ENCODE results near the gene ALDH5A1. TPM values are rescaled to one million over a fixed set of nuclear protein-coding genes. Genes with fewer than 3 reads are reported as not detected.

ALDH5A1 gene
- total RNA-seq, 1 donor from 2014 or later = 6.6 TPM

DNA sequence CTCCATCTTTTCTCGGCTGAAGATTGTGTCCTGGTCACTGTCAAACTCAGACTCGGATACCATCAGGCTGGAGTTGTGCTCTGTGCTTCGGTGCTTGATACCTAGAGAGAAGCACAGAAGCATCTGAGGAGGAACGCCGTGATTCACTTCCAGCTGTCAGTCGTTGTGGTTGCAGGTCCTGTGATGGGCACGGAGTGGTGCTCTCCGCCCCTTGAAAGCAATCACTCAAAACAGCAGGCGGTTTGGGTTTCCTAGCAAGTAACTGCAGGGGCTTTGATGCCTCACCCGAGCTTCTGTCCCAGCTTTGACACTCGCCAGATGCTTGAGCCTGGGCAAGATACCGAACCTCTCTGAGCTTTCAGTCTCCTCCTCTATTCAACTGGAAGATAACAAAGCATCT lies 52.5 kb downstream of the ALDH5A1 start:
- Mint-ChIP-seq H3K27ac (ENCODE audit: unreplicated experiment) (no peak overlapping the region), H3K4me1 (ENCODE audit: unreplicated experiment) (peaks cover 3% of the 10 kb centered on the region), H3K4me3 (ENCODE audit: unreplicated experiment) (no peak overlapping the region), H3K36me3 (ENCODE audit: unreplicated experiment) (no peaks in the 10 kb centered on the region), H3K27me3 (ENCODE audit: unreplicated experiment) (peaks cover 14% of the 10 kb centered on the region), H3K9me3 (ENCODE audit: unreplicated experiment) (no peaks in the 10 kb centered on the region)
- DNase-seq (ENCODE audit: extremely low spot score, unreplicated experiment) = no peak
- TF ChIP-seq, protein P1, sequence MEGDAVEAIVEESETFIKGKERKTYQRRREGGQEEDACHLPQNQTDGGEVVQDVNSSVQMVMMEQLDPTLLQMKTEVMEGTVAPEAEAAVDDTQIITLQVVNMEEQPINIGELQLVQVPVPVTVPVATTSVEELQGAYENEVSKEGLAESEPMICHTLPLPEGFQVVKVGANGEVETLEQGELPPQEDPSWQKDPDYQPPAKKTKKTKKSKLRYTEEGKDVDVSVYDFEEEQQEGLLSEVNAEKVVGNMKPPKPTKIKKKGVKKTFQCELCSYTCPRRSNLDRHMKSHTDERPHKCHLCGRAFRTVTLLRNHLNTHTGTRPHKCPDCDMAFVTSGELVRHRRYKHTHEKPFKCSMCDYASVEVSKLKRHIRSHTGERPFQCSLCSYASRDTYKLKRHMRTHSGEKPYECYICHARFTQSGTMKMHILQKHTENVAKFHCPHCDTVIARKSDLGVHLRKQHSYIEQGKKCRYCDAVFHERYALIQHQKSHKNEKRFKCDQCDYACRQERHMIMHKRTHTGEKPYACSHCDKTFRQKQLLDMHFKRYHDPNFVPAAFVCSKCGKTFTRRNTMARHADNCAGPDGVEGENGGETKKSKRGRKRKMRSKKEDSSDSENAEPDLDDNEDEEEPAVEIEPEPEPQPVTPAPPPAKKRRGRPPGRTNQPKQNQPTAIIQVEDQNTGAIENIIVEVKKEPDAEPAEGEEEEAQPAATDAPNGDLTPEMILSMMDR (IDR thresholded peaks at IDR 0.05) = no peak

DNA sequence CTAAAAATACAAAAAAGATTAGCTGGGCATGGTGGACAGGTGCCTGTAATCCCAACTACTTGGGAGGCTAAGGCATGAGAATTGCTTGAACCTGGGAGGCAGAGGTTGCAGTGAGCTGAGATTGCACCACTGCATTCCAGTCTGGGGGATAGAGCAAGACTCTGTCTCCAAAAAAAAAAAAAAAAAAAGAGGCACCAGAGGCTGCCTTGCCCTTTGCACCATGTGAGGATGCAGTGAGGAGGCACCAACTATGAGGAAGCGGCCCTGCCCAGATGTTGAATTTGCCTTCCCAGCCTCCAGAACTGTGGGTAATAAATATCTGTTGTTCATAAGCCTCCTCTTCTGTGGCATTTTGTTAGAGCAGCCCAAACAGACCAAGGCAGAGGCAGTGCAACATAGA lies 54.4 kb downstream of the ALDH5A1 start:
- Mint-ChIP-seq H3K9me3 (ENCODE audit: unreplicated experiment) (no peaks in the 10 kb centered on the region), H3K36me3 (ENCODE audit: unreplicated experiment) (no peaks in the 10 kb centered on the region), H3K27me3 (ENCODE audit: unreplicated experiment) (peaks cover 14% of the 10 kb centered on the region), H3K4me1 (ENCODE audit: unreplicated experiment) (peaks cover 3% of the 10 kb centered on the region), H3K4me3 (ENCODE audit: unreplicated experiment) (no peak overlapping the region), H3K27ac (ENCODE audit: unreplicated experiment) (no peak overlapping the region)
- TF ChIP-seq, protein P1 (IDR thresholded peaks at IDR 0.05) = no peak
- DNase-seq (ENCODE audit: extremely low spot score, unreplicated experiment) = no peak

DNA sequence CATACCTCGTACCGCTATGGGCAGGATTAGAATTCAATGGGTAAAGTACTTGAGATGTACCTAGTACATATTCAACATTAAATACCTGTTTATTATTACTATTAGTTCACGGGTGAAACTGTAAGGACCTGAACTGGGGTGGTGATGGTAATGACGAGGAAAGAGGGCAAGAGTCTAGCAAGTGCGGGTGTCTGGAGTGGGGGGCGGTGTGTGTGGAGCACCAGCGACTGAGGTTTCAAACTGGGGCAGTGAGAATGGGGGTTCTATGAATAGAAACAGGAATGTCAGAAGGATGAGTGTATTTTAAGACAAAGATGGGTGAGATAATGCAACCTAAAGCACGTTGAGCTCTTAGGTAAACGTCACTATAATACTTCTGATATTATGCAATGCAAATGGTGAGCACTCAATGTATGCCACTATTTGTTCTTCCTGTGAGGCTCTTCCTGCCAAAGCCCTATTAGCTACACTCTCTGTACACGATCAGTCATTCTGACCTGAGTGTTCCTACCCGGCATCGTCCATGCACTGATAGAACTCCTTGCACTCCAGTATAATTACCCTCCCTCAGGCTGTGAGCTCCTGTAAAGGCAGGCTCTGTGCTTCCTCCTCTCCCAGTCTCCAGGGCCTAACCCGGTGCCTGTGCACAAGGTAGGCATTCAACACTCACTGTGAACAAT lies 55.0 kb downstream of the ALDH5A1 start:
- Mint-ChIP-seq H3K4me1 (ENCODE audit: unreplicated experiment) (peaks cover 6% of the 10 kb centered on the region), H3K27me3 (ENCODE audit: unreplicated experiment) (peaks cover 14% of the 10 kb centered on the region), H3K9me3 (ENCODE audit: unreplicated experiment) (no peaks in the 10 kb centered on the region), H3K36me3 (ENCODE audit: unreplicated experiment) (no peaks in the 10 kb centered on the region), H3K4me3 (ENCODE audit: unreplicated experiment) (no peak overlapping the region), H3K27ac (ENCODE audit: unreplicated experiment) (no peak overlapping the region)
- no peak for DNase-seq (ENCODE audit: extremely low spot score, unreplicated experiment)
- TF ChIP-seq, protein P1 (IDR thresholded peaks at IDR 0.05) = no peak

DNA sequence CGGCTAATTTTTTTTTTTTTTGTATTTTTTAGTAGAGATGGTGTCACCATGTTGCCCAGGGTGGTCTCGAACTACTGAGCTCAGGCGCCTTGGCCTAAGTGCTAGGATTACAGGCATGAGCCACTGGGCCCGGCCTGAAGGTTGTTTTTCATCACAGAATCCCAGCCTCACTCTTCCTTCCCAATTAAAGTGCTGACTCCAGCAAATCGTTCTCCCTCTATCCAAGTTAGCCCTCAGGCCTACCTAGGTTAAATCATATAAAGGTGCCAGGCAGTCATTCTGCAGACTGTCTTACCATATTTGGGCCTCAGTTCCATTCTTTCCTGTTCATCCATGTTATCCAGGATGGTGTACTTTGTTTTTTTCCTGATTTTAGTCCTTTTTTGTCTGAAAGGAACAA lies 56.4 kb downstream of the ALDH5A1 start:
- no peaks in the 10 kb centered on the region for H3K36me3 Mint-ChIP-seq (ENCODE audit: unreplicated experiment)
- TF ChIP-seq, protein P1 (IDR thresholded peaks at IDR 0.05) = no peak
- no peak overlapping the region for H3K4me3 Mint-ChIP-seq (ENCODE audit: unreplicated experiment)
- H3K4me1 Mint-ChIP-seq (ENCODE audit: unreplicated experiment) = peaks cover 6% of the 10 kb centered on the region
- no peaks in the 10 kb centered on the region for H3K9me3 Mint-ChIP-seq (ENCODE audit: unreplicated experiment)
- no peak for DNase-seq (ENCODE audit: extremely low spot score, unreplicated experiment)
- no peak overlapping the region for H3K27ac Mint-ChIP-seq (ENCODE audit: unreplicated experiment)
- H3K27me3 Mint-ChIP-seq (ENCODE audit: unreplicated experiment) = peaks cover 14% of the 10 kb centered on the region

DNA sequence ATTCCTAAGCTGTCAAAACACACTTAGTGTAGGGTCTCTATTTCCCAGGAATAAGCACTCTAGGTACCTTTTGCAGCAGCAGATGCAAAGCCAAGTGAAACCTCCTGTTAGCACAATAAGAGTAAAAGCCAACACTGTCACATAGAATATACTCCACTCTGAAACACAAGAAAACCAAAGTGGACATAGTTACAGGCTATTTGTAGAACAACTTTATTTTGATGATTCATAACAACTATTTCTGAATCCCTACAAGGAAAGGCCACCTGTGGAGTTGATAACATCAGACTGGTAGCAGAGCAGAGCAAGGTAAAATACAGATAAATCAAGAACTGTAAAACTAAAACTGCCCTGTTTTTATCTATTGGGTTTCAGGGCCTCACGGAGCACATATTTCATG lies 59.7 kb downstream of the ALDH5A1 start:
- no peak for DNase-seq (ENCODE audit: extremely low spot score, unreplicated experiment)
- Mint-ChIP-seq H3K4me3 (ENCODE audit: unreplicated experiment) (no peak overlapping the region), H3K27me3 (ENCODE audit: unreplicated experiment) (peaks cover 4% of the 10 kb centered on the region), H3K9me3 (ENCODE audit: unreplicated experiment) (no peaks in the 10 kb centered on the region), H3K4me1 (ENCODE audit: unreplicated experiment) (peaks cover 3% of the 10 kb centered on the region), H3K36me3 (ENCODE audit: unreplicated experiment) (no peaks in the 10 kb centered on the region), H3K27ac (ENCODE audit: unreplicated experiment) (no peak overlapping the region)
- TF ChIP-seq, protein P1 (IDR thresholded peaks at IDR 0.05) = no peak
